Memory B cell (primary cell): Measurements from ENCODE around the gene SUN5.

Experiments used
- ATAC-seq: fragments of 150-1000 bp; cut with Tn5 transposase; 2 replicates; pipeline ENCODE4 v1.10.0; 2021; ENCODE audit warnings: low read depth, mild to moderate bottlenecking, moderate library complexity
- DNase-seq, 2 donors: peaks; one replicate each; pipeline ENCODE4 v3.0.0; 2022; ENCODE audit warnings: low spot score in 2 of 2
- H3K27ac Mint-ChIP-seq: one replicate; pipeline ENCODE4 v1.8.0; 2022; ENCODE audit warnings: mild to moderate bottlenecking, moderate library complexity, mixed read lengths
- H3K27me3 Mint-ChIP-seq: one replicate; pipeline ENCODE4 v1.8.0; 2022; ENCODE audit warnings: mixed read lengths
- H3K36me3 Mint-ChIP-seq: one replicate; pipeline ENCODE4 v1.8.0; 2022; ENCODE audit warnings: mild to moderate bottlenecking, mixed read lengths
- H3K4me1 Mint-ChIP-seq: one replicate; pipeline ENCODE4 v1.8.0; 2022; ENCODE audit warnings: mixed read lengths
- H3K4me3 Mint-ChIP-seq: one replicate; pipeline ENCODE4 v1.8.0; 2022; ENCODE audit warnings: mild to moderate bottlenecking, moderate library complexity, mixed read lengths
- H3K9me3 Mint-ChIP-seq: one replicate; pipeline ENCODE4 v1.8.0; 2022; ENCODE audit warnings: mixed read lengths

Gene SUN5

GRCh38 chr20:33012327-33013189 is 8.3 kb upstream of the SUN5 start:
- H3K9me3 Mint-ChIP-seq = no peaks in the 10 kb centered on the region
- peaks cover 1% of the 10 kb centered on the region for H3K27me3 Mint-ChIP-seq
- DNase-seq (no peak), ATAC-seq (no peak)
- H3K36me3 Mint-ChIP-seq = no peaks in the 10 kb centered on the region
- H3K4me3 Mint-ChIP-seq = no peak overlapping the region
- H3K4me1 Mint-ChIP-seq = peaks cover 6% of the 10 kb centered on the region
- no peak overlapping the region for H3K27ac Mint-ChIP-seq

GRCh38 chr20:33010674-33011449 is 6.6 kb upstream of the SUN5 start:
- Mint-ChIP-seq H3K4me3 (no peak overlapping the region), H3K27ac (no peak overlapping the region), H3K9me3 (no peaks in the 10 kb centered on the region), H3K4me1 (peaks cover 3% of the 10 kb centered on the region), H3K36me3 (no peaks in the 10 kb centered on the region), H3K27me3 (peaks cover 4% of the 10 kb centered on the region)
- no peak for DNase-seq
- ATAC-seq = no peak

DNA sequence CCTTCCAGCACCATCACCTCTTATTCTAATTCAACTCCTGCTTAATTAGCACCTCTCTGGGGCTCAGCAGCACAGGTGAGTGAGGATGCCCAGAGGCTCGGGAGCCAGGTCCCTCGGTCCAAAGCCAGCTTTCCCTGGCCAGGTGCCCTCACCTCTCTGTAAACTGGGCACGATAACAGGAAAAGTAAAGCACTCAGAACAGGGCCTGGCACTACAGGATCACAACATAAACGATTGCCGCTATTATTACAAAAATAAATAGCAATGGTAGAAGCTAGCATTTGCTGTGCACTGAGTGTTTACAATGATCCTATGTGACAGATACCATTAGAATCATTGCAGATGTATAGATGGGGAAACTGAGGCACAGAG is 5.9 kb upstream of the SUN5 start:
- DNase-seq (no peak), ATAC-seq (no peak)
- H3K27me3 Mint-ChIP-seq = peaks cover 4% of the 10 kb centered on the region
- H3K27ac Mint-ChIP-seq = no peak overlapping the region
- peaks cover 6% of the 10 kb centered on the region for H3K4me1 Mint-ChIP-seq
- no peak overlapping the region for H3K4me3 Mint-ChIP-seq
- peaks cover 2% of the 10 kb centered on the region for H3K9me3 Mint-ChIP-seq
- H3K36me3 Mint-ChIP-seq = peaks cover 3% of the 10 kb centered on the region

- H3K27ac Mint-ChIP-seq = no peak overlapping the region
- ATAC-seq (no peak), DNase-seq (no peak)
- peaks cover 2% of the 10 kb centered on the region for H3K9me3 Mint-ChIP-seq
- peaks cover 6% of the 10 kb centered on the region for H3K4me1 Mint-ChIP-seq
- H3K4me3 Mint-ChIP-seq = no peak overlapping the region
- H3K36me3 Mint-ChIP-seq = peaks cover 3% of the 10 kb centered on the region
- H3K27me3 Mint-ChIP-seq = peaks cover 4% of the 10 kb centered on the region
Measured at GRCh38 chr20:33009214-33010132, 5.2 kb upstream of the SUN5 start.

DNA sequence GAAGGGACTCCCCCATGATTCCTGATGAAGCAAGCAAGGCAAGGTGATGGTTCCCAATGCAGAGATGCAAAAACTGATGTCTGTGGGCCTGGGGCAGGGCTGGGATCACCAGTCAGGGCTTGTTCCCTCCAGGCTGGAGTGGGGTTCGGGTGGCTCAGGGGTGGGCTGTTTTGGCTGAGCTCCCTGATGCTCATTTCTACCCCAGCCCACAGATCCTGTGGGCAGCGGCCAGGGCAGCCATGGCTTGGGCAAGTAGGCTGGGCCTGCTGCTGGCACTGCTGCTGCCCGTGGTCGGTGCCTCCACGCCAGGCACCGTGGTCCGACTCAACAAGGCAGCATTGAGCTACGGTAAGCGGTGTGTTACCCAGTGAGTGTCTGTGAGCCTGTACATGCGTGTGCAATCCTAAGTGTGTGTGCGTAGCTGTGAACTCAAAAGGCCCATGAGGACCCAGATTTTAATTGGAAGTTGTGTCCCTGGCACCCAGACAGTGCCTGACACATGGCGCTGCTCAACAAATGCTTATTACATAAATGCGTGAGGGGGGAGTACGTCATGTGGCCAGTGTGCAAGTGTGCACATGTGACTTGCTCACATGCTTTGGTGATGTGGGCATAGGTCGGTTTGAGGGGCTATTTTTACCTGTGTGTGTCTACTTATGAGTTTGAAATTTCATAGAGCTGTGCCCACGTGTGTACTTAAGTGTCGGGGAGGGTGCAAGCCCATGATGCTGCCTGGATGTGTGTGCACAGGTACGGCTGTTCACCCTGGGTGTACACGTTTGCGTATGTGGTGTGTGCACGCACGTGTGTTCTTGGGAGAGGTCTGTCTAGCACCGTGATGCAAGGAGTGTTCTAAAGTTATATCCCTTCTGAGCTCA is 4.3 kb upstream of the SUN5 start:
- no peak overlapping the region for H3K27ac Mint-ChIP-seq
- H3K9me3 Mint-ChIP-seq = peaks cover 2% of the 10 kb centered on the region
- H3K36me3 Mint-ChIP-seq = peaks cover 3% of the 10 kb centered on the region
- H3K4me1 Mint-ChIP-seq = peaks cover 6% of the 10 kb centered on the region
- no peak overlapping the region for H3K4me3 Mint-ChIP-seq
- peaks cover 4% of the 10 kb centered on the region for H3K27me3 Mint-ChIP-seq
- DNase-seq (no peak), ATAC-seq (no peak)

DNA sequence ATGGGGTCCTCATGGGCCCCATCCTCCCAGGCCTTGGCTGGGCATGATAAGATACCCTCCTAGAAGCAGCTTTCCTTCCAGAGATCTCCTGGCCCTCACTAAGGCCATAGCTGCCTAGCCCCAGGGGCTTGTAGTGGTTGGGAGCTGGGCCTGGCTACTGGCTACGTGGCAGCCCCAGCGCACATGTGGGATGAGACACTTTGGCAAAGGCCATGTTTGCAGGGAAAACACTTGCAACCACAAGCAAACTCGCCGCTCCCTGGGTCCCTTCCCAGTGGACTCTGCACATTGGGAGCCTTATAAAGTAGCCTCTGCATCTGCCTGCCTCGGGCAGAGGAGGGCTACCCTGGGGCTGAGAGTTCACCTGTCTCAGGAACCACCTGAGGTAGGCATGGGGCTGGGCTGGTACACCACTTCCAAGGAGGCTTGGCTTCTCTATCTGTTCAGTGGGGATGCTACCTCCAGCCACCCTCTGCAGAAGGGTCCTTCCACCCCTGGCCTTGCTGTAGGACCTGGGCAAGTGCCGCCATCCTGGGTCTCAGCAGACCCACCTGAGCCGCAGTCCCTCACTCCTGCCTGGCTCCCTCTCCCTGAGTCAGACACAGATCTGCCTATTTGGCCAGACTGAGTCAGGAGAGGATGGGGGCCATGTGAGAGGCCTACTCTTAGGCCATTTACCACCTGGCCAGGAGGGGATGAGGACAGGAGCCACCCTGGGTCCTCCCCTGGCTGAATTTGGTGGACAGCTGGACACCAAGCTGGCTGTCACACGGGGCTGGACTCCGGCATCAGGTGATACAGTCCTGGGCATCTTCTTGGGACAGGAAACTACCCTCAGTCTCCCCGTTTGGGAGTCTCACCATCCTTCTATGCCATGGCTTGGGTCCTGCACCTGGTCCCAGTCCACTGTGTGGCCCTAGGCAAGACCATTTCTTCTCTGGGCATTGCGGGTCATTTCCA is 3.4 kb upstream of the SUN5 start, which contains the start of gene BPIFB2:
TSS of gene BPIFB2 (plus strand) at position 329 of the 960 bp plus-strand sequence. CDS start 871 bp downstream, outside the sequence.
- no peak within 1 kb of the TSS for H3K4me3 Mint-ChIP-seq
- no peak for DNase-seq
- no peak within 1 kb of the TSS for H3K27ac Mint-ChIP-seq
- H3K36me3 Mint-ChIP-seq = peaks cover 3% of the 10 kb centered on the region
- H3K4me1 Mint-ChIP-seq = peaks cover 6% of the 10 kb centered on the region
- no peak for ATAC-seq
- peaks cover 2% of the 10 kb centered on the region for H3K9me3 Mint-ChIP-seq
- H3K27me3 Mint-ChIP-seq = peaks cover 4% of the 10 kb centered on the region

GRCh38 chr20:33006776-33007375 is 2.6 kb upstream of the SUN5 start:
- Mint-ChIP-seq H3K4me1 (peaks cover 8% of the 10 kb centered on the region), H3K27me3 (peaks cover 4% of the 10 kb centered on the region), H3K36me3 (peaks cover 3% of the 10 kb centered on the region), H3K4me3 (no peak overlapping the region), H3K27ac (no peak overlapping the region), H3K9me3 (peaks cover 2% of the 10 kb centered on the region)
- ATAC-seq (no peak), DNase-seq (no peak)

DNA sequence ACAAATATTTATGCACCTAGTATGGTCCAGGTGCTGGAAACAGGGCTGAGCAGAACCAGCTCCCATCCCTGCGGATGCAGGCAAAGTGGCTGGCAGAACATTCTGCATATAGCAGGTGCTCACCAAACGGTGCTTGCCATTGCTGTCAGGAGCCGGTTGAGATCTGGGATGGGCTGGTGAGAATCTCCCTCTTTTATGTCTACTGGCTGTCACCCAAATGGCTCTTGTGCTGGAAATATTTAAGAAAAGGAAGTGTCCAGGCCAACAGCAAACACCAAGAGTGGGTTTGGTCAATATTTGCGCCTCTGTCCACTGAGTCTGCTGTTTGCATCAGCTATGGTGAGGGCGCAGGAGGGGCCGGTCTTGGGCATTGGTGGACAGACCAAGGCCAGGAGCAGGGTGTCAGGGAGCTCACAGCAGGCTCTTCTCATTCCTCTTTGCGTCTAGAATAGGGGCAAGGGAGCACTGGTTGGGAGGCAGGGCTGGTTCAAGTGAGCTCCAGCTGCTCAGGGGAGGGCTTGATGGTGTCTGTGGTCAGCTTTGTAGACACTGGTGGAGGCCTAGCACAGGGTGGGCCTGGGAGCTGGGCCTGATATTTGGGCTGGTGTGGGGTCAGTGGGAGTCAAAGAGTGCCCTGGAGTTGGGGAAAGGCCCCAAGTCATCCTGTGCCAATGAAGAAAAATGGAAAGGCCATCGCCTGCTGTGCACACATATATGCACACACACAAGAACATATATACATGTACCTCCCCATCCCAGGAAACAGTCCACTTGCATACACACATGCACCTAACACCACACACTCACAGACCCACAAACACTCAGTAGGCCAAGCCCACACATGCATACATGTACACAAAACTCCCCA is 1.9 kb upstream of the SUN5 start:
- peaks cover 3% of the 10 kb centered on the region for H3K36me3 Mint-ChIP-seq
- peaks cover 9% of the 10 kb centered on the region for H3K4me1 Mint-ChIP-seq
- H3K9me3 Mint-ChIP-seq = peaks cover 2% of the 10 kb centered on the region
- H3K27ac Mint-ChIP-seq = no peak overlapping the region
- ATAC-seq = no peak
- no peak overlapping the region for H3K4me3 Mint-ChIP-seq
- peaks cover 4% of the 10 kb centered on the region for H3K27me3 Mint-ChIP-seq
- DNase-seq = no peak

- H3K4me1 Mint-ChIP-seq = peaks cover 10% of the 10 kb centered on the region
- H3K27me3 Mint-ChIP-seq = peaks cover 2% of the 10 kb centered on the region
- peaks cover 3% of the 10 kb centered on the region for H3K36me3 Mint-ChIP-seq
- ATAC-seq = no peak
- peaks cover 2% of the 10 kb centered on the region for H3K9me3 Mint-ChIP-seq
- H3K4me3 Mint-ChIP-seq = no peak overlapping the region
- no peak overlapping the region for H3K27ac Mint-ChIP-seq
- no peak for DNase-seq
Measured at GRCh38 chr20:33005132-33005566, 916 bp upstream of the SUN5 start.

DNA sequence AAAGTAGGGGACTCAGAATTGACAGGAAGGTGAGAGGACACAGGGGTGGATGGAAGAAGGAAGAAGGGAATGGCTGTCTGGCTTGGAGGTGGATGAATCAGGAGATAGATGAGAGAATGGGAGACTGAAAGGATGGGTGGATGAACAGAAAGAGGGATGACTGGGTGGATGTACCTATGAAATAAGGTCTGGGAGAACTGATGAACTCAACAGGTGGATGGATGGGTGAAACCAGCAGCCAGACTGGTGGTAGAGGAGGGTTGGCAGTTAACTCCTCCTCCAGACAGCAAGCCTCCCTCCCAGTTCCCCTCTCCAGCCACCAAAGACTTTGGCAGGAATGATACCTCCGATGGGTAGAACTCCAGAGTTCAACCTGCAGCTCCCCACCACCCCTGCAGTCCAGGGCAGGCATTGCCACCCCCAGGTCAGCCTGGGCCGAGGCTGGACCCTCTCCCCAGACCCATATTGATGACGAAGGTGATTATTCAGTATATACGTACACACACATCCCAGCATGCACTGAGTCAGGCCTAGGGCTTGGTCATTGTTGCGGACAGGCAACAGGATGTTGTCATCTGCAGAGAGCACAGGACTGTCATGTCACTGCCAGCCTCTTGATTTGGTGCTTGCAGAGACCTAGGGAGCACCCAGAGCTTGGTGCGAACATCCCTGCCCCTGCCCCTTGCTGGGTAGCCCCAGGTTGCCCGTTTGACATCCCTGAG is 2.0 kb downstream of the SUN5 start:
- Mint-ChIP-seq H3K4me3 (no peak overlapping the region), H3K9me3 (peaks cover 2% of the 10 kb centered on the region), H3K27me3 (peaks cover 2% of the 10 kb centered on the region), H3K4me1 (peaks cover 16% of the 10 kb centered on the region), H3K27ac (no peak overlapping the region), H3K36me3 (peaks cover 3% of the 10 kb centered on the region)
- ATAC-seq (no peak), DNase-seq (no peak)
